Heart left ventricle (tissue), 13 donors: ENCODE results near the gene OR4D2.

Experiments used
- CTCF ChIP-seq, 12 donors: fragments of 200-600 bp; sonication (generic) in 4 of 12; IDR thresholded peaks; one replicate each; pipeline versions ENCODE4 v1.5.0 to v1.8.0; 2018 to 2022; ENCODE audit warnings: antibody characterized with exemption in 12 of 12, mild to moderate bottlenecking in 5 of 12
- POLR2A ChIP-seq, 2 donors: fragments of 450-650 bp; IDR thresholded peaks; one replicate each; pipeline ENCODE4 v1.6.1; 2017; ENCODE audit warnings: antibody characterized with exemption in 2 of 2, mild to moderate bottlenecking in 2 of 2, moderate library complexity in 2 of 2
- donor health status: ischemic (EF 13 %, LVEDD 7.1; RV severe dilation, severe dysfunction).
- donor health status: DM: no; HTN: yes; CAD: no.
- donor health status: DM: no; HTN: no; CAD: no.
- donor health status: ischemic (EF 25% LVEDD 6.9; RV normal size, moderate dysfunction).
- donor health status: ischemic (EF 25% LVEDD 5.7; RV mildly dilated, moderate dysfunction).
- donor health status: ischemic (EF 35%, LVEDD 5.7; RV mildly dilated, moderate dysfunction).
- donor health status: nonischemic (EF 11% LVEDD 7.7; RV severe dilation, severe dysfunction).
- donor health status: DM: yes; HTN: yes; CAD: no.
- donor health status: PGD.
- donor health status: ischemic (EF 29% LVEDD 5.4; RV normal size, mild dysfunction).
- donor health status: nonischemic (EF 23%, LVEDD 6.1; RV moderate dilation, normal function).

GRCh38 chr17:58195518-58196123, 28.8 kb downstream of the OR4D2 start:
- TF ChIP-seq CTCF (IDR thresholded peaks at IDR 0.05) (no peak), POLR2A (IDR thresholded peaks at IDR 0.05) (no peak)
